Brain microvascular endothelial cell (primary cell): ENCODE measurements around the gene CLUH.

Source experiments
- DNase-seq: peaks from one replicate; pipeline ENCODE4 v3.0.0-alpha.2; 2020
- H3K27ac ChIP-seq: fragments of 250-450 bp; sonication (Bioruptor Pico); 2 replicates; pipeline ENCODE4 v1.5.1; 2020; ENCODE audit warnings: mild to moderate bottlenecking, moderate library complexity
- H3K27me3 ChIP-seq: fragments of 250-450 bp; sonication (Bioruptor Pico); replicated peaks from 2 replicates; pipeline ENCODE4 v1.5.1; 2020; ENCODE audit warnings: mild to moderate bottlenecking
- H3K36me3 ChIP-seq: fragments of 250-450 bp; sonication (Bioruptor Pico); replicated peaks from 2 replicates; pipeline ENCODE4 v1.5.1; 2020; ENCODE audit warnings: mild to moderate bottlenecking
- H3K4me3 ChIP-seq: 2 replicates; pipeline ENCODE4 v1.5.1; 2011; ENCODE audit warnings: low read depth, mild to moderate bottlenecking, control low read depth, low read length, moderate library complexity
- CTCF ChIP-seq: IDR thresholded peaks from 2 replicates; pipeline ENCODE4 v1.5.1; 2011; ENCODE audit warnings: low read depth, mild to moderate bottlenecking, moderate library complexity, low read length, control low read depth, inconsistent platforms; ENCODE audit errors: missing control alignments
- in situ Hi-C: cut with HindIII; loops from 2 replicates; pipeline ENCODE4 v1.10.0; 2017; ENCODE audit warnings: low sequenced_read_pairs, low pct_ligation_motif_present

The CLUH gene

GRCh38 chr17:2711608-2712299 is at the start of gene CLUH:
TSS of gene CLUH (minus strand) at chr17:2711764. CDS start at chr17:2711661, 103 bp downstream.
- H3K4me3 ChIP-seq, result peak within 1 kb of the TSS; percentile 68
- no peaks in the 10 kb centered on the region for H3K27me3 ChIP-seq
- peak within 1 kb of the TSS; percentile 12 for H3K27ac ChIP-seq
- DNase-seq, result peak; percentile 92
- TF ChIP-seq CTCF, result no peak
- no peaks in the 10 kb centered on the region for H3K36me3 ChIP-seq
- in situ Hi-C loops, result no loop called here

- H3K27ac ChIP-seq, result no peak overlapping the region
- DNase-seq, result no peak
- in situ Hi-C loops, result no loop called here
- TF ChIP-seq CTCF, result no peak
- H3K36me3 ChIP-seq, result no peaks in the 10 kb centered on the region
- no peak overlapping the region for H3K4me3 ChIP-seq
- H3K27me3 ChIP-seq, result peaks cover 25% of the 10 kb centered on the region
Observed at GRCh38 chr17:2758870-2759269, 47.3 kb upstream of the CLUH start.

- peaks cover 25% of the 10 kb centered on the region for H3K27me3 ChIP-seq
- no peak for TF ChIP-seq CTCF
- H3K4me3 ChIP-seq, result no peak overlapping the region
- DNase-seq, result peak; percentile 3
- no peaks in the 10 kb centered on the region for H3K36me3 ChIP-seq
- in situ Hi-C loops, result no loop called here
- H3K27ac ChIP-seq, result no peak overlapping the region
Observed at GRCh38 chr17:2755891-2756724, 44.5 kb upstream of the CLUH start.

- in situ Hi-C loops, result no loop called here
- Histone ChIP-seq H3K36me3 (no peaks in the 10 kb centered on the region), H3K4me3 (no peak overlapping the region), H3K27ac (no peak overlapping the region), H3K27me3 (peaks cover 38% of the 10 kb centered on the region)
- no peak for DNase-seq
- no peak for TF ChIP-seq CTCF
Observed at GRCh38 chr17:2751491-2751890, 39.9 kb upstream of the CLUH start.

GRCh38 chr17:2750721-2751120 is 39.2 kb upstream of the CLUH start:
- H3K27ac ChIP-seq, result no peak overlapping the region
- H3K4me3 ChIP-seq, result no peak overlapping the region
- H3K27me3 ChIP-seq, result peaks cover 34% of the 10 kb centered on the region
- DNase-seq, result no peak
- in situ Hi-C loops, result no loop called here
- TF ChIP-seq CTCF, result no peak
- no peaks in the 10 kb centered on the region for H3K36me3 ChIP-seq
